Right lobe of liver (tissue), 6 donors: Measurements from ENCODE around the gene MCTP1. TPM values are rescaled to one million over a fixed set of nuclear protein-coding genes. Genes with fewer than 3 reads are reported as not detected.
A peak's percentile ranks its signal among the peaks of the same experiment; 100 is the strongest.

ENCODE experiments used
- ATAC-seq, 4 donors: fragments of 200-7000 bp; cut with Tn5 transposase; one replicate each; pipeline ENCODE4 v1.9.1; 2020; ENCODE audit warnings: mild to moderate bottlenecking in 4 of 4, moderate library complexity in 4 of 4
- DNase-seq, 3 donors: peaks; one replicate each; pipeline ENCODE4 v3.0.0-alpha.2; 2020
- H3K27ac ChIP-seq, 3 donors: fragments of 200-600 bp; one replicate each; pipeline ENCODE4 v1.8.0; 2022
- H3K27me3 ChIP-seq, 2 donors: fragments of 200-600 bp; one replicate each; pipeline ENCODE4 v1.8.0; 2022
- H3K36me3 ChIP-seq, 4 donors: fragments of 200-600 bp; sonication (generic) in 1 of 4; one replicate each; pipeline versions ENCODE4 v1.5.1 to v1.8.0; 2017 to 2022; ENCODE audit warnings: control low read depth in 1 of 4
- H3K4me1 ChIP-seq, 4 donors: fragments of 200-600 bp; sonication (generic) in 1 of 4; one replicate each; pipeline versions ENCODE4 v1.5.1 to v1.8.0; 2017 to 2022; ENCODE audit warnings: control low read depth in 1 of 4
- H3K4me3 ChIP-seq, 3 donors: fragments of 200-600 bp; one replicate each; pipeline ENCODE4 v1.8.0; 2022
- H3K9me3 ChIP-seq, 4 donors: fragments of 200-600 bp; sonication (generic) in 1 of 4; one replicate each; pipeline versions ENCODE4 v1.5.1 to v1.8.0; 2017 to 2022; ENCODE audit warnings: control low read depth in 1 of 4
- CTCF ChIP-seq, 4 donors: fragments of 200-600 bp in 3 of 4; fragments of 450-650 bp in 1 of 4; IDR thresholded peaks; one replicate each; pipeline versions ENCODE4 v1.5.1 to v1.8.0; 2016 to 2022; ENCODE audit warnings: antibody characterized with exemption in 4 of 4, mild to moderate bottlenecking in 2 of 4
- POLR2A ChIP-seq: fragments of 450-650 bp; IDR thresholded peaks from one replicate; pipeline ENCODE4 v1.6.1; 2017; ENCODE audit warnings: antibody characterized with exemption, mild to moderate bottlenecking
- whole genome bisulfite sequencing: methylation state at CpG from one replicate; pipeline ENCODE4 v1.1.6; 2018; ENCODE audit warnings: low coverage, low lambda C conversion rate; ENCODE audit not compliant: insufficient coverage; ENCODE audit errors: missing lambda C conversion rate; 5-methylcytosine and 5-hydroxymethylcytosine counted together
- intact Hi-C, 2 donors: fragments of 100-400 bp; cut with DNase I; formaldehyde crosslinking; loops; one replicate each; pipeline versions ENCODE4 v1.11.2 to v1.14.1; 2022
- total RNA-seq, 6 experiments: library from RNA; depleted of rRNA in 2 of 6; stranded (reverse); fragments of >200 nt in 2 of 6; fragmentation: NEBNext Ultra II Directional in 3 of 6; extraction: Animal tissue kit (Norgen Biotek cat#: 25700) in 3 of 6; gene quantifications; one replicate each; pipeline versions ENCODE4 v1.1.0 to v1.2.4, GENCODE V29; 2016 to 2023
- donor health status: DM: no; HTN: yes; CAD: no.
- donor health status: DM: no; HTN: no; CAD: no.
- donor health status: DM: no; HTN: no; CAD: no.
- donor health status: DM: no; HTN: yes; CAD: no.
- donor health status: DM: no; HTN: yes; CAD: no.

MCTP1 gene
- total RNA-seq, 6 experiments from 2014 or later, result 1.2 to 5.9 (median 3.5) TPM

GRCh38 chr5:95086927-95087815 lies 197.7 kb downstream of the MCTP1 start:
- Histone ChIP-seq H3K27me3 (no peaks in the 10 kb centered on the region), H3K9me3 (no peaks in the 10 kb centered on the region), H3K27ac (no peak overlapping the region), H3K36me3 (no peaks in the 10 kb centered on the region), H3K4me1 (no peaks in the 10 kb centered on the region), H3K4me3 (no peak overlapping the region)
- ATAC-seq (peak in 3 of 4 donors; percentile 51 to 67 (median 56)), DNase-seq (no peak)
- TF ChIP-seq POLR2A, result no peak
- TF ChIP-seq CTCF (IDR thresholded peaks at IDR 0.05), result no peak
- 26% methylated on average over 6 of the region's 6 CpGs for WGBS
- intact Hi-C loops, result no loop called here

DNA sequence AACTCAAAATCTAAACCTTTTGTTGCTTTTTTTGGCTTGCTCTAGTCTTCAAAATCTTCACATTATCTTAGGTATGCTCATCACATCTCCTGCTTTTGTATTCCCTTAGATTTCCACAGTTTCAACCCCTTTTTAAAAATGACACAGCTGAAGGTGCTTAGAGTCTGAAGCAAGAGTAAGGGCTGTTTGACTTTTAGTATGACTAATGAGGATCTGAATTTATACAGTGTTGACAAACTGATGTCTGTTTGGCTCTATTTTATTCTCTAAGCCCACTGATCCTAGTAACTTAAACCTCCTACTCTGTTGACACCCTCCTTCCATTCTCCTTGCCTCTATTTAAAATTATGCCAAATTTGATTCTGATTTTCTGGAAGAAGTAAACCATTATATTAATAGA lies 200.1 kb downstream of the MCTP1 start:
- no peak for ATAC-seq
- Histone ChIP-seq H3K9me3 (no peaks in the 10 kb centered on the region), H3K4me1 (no peaks in the 10 kb centered on the region), H3K4me3 (no peak overlapping the region), H3K36me3 (no peaks in the 10 kb centered on the region), H3K27me3 (no peaks in the 10 kb centered on the region), H3K27ac (no peak overlapping the region)
- intact Hi-C loops, result no loop called here
- TF ChIP-seq CTCF (IDR thresholded peaks at IDR 0.05) (no peak), POLR2A (no peak)
- DNase-seq, result no peak

GRCh38 chr5:95083606-95084005 lies 201.3 kb downstream of the MCTP1 start:
- Histone ChIP-seq H3K4me1 (no peaks in the 10 kb centered on the region), H3K36me3 (no peaks in the 10 kb centered on the region), H3K27me3 (no peaks in the 10 kb centered on the region), H3K4me3 (no peak overlapping the region), H3K9me3 (no peaks in the 10 kb centered on the region), H3K27ac (no peak overlapping the region)
- TF ChIP-seq CTCF (IDR thresholded peaks at IDR 0.05), result no peak
- DNase-seq, result no peak
- intact Hi-C loops, result no loop called here
- no peak for ATAC-seq
- WGBS, result 50% methylated on average over 3 of the region's 3 CpGs

- WGBS, result 25% methylated on average over 3 of the region's 3 CpGs
Observed at GRCh38 chr5:95081982-95082381, 202.9 kb downstream of the MCTP1 start.

More at GRCh38 chr5:95081982-95082381, 202.9 kb downstream of the MCTP1 start:
- no peaks in the 10 kb centered on the region for H3K4me1 ChIP-seq
- no peak overlapping the region for H3K27ac ChIP-seq
- no peaks in the 10 kb centered on the region for H3K27me3 ChIP-seq
- DNase-seq, result no peak
- H3K9me3 ChIP-seq, result no peaks in the 10 kb centered on the region
- no peak for ATAC-seq
- H3K4me3 ChIP-seq, result no peak overlapping the region
- H3K36me3 ChIP-seq, result no peaks in the 10 kb centered on the region
- intact Hi-C loops, result no loop called here
- TF ChIP-seq CTCF (IDR thresholded peaks at IDR 0.05), result no peak
